Astrocyte of the spinal cord (primary cell): Measurements from ENCODE around the gene MBD3L2.
A peak's percentile ranks its signal among the peaks of the same experiment; 100 is the strongest.

ENCODE experiments used
- DNase-seq: peaks from one replicate; pipeline ENCODE4 v3.0.0; 2011; ENCODE audit warnings: low read depth, low spot score
- H3K4me3 ChIP-seq: 2 replicates; pipeline ENCODE4 v1.5.1; 2011; ENCODE audit warnings: low read depth, mild to moderate bottlenecking, low read length, moderate library complexity
- CTCF ChIP-seq: IDR thresholded peaks from 2 replicates; pipeline ENCODE4 v1.5.1; 2012; ENCODE audit warnings: low read depth, mild to moderate bottlenecking, low read length, inconsistent platforms
- in situ Hi-C: cut with HindIII; loops from 2 replicates; pipeline ENCODE4 v1.10.0; 2017; ENCODE audit warnings: low sequenced_read_pairs

Gene MBD3L2

GRCh38 chr19:7069042-7069903 is 20.2 kb downstream of the MBD3L2 start, which contains the start of gene ZNF557:
ZNF557 (plus strand) TSS chr19:7069703; CDS start chr19:7075075, 5,372 bp downstream.
- DNase-seq: peak; percentile 98
- in situ Hi-C loops: no loop called here
- H3K4me3 ChIP-seq: peak within 1 kb of the TSS; percentile 88
- TF ChIP-seq CTCF: no peak

GRCh38 chr19:7069904-7070226 is 20.7 kb downstream of the MBD3L2 start:
- in situ Hi-C loops: no loop called here
- H3K4me3 ChIP-seq: peak overlapping the region; percentile 88
- no peak for DNase-seq
- no peak for TF ChIP-seq CTCF

- in situ Hi-C loops: no loop called here
- no peak for TF ChIP-seq CTCF
- no peak for DNase-seq
Observed at GRCh38 chr19:7072541-7072940, 23.4 kb downstream of the MBD3L2 start.

GRCh38 chr19:7074705-7075282 is 25.7 kb downstream of the MBD3L2 start:
- no peak for DNase-seq
- no peak for TF ChIP-seq CTCF
- H3K4me3 ChIP-seq: no peak overlapping the region
- in situ Hi-C loops: no loop called here

More at GRCh38 chr19:7072541-7072940, 23.4 kb downstream of the MBD3L2 start:
- no peak overlapping the region for H3K4me3 ChIP-seq

GRCh38 chr19:7076151-7076550 is 27.0 kb downstream of the MBD3L2 start:
- TF ChIP-seq CTCF: no peak
- no peak for DNase-seq
- in situ Hi-C loops: no loop called here
- no peak overlapping the region for H3K4me3 ChIP-seq

GRCh38 chr19:7078008-7078407 is 28.9 kb downstream of the MBD3L2 start:
- in situ Hi-C loops: no loop called here
- H3K4me3 ChIP-seq: no peak overlapping the region
- TF ChIP-seq CTCF: no peak
- DNase-seq: no peak
